Hepatocyte (in vitro differentiated cells): ENCODE measurements around the gene FRS2. TPM values are rescaled to one million over a fixed set of nuclear protein-coding genes. Genes with fewer than 3 reads are reported as not detected.
A peak's percentile ranks its signal among the peaks of the same experiment; 100 is the strongest.

Source experiments
- DNase-seq: peaks from one replicate; pipeline ENCODE4 v3.0.0-alpha.2; 2016; ENCODE audit warnings: low spot score
- H2AFZ ChIP-seq: fragments of 200-600 bp; sonication (generic); 2 replicates; pipeline ENCODE4 v1.6.0; 2016; ENCODE audit warnings: antibody characterized with exemption, mild to moderate bottlenecking
- H3K27ac ChIP-seq: fragments of 200-600 bp; sonication (generic); 2 replicates; pipeline ENCODE4 v1.5.1; 2016; ENCODE audit warnings: mild to moderate bottlenecking
- H3K27me3 ChIP-seq: fragments of 200-600 bp; sonication (generic); 2 replicates; pipeline ENCODE4 v1.6.1; 2016
- H3K36me3 ChIP-seq: fragments of 200-600 bp; sonication (generic); replicated peaks from 2 replicates; pipeline ENCODE4 v1.5.1; 2016; ENCODE audit warnings: low read depth; ENCODE audit not compliant: insufficient read depth
- H3K4me1 ChIP-seq: fragments of 200-600 bp; sonication (generic); 2 replicates; pipeline ENCODE4 v1.5.1; 2016; ENCODE audit warnings: mild to moderate bottlenecking, moderate library complexity; ENCODE audit not compliant: insufficient read depth
- H3K4me2 ChIP-seq: fragments of 200-600 bp; sonication (generic); 2 replicates; pipeline ENCODE4 v1.6.0; 2016
- H3K4me3 ChIP-seq: fragments of 200-600 bp; sonication (generic); 2 replicates; pipeline ENCODE4 v1.5.1; 2016; ENCODE audit warnings: mild to moderate bottlenecking
- H3K79me2 ChIP-seq: fragments of 200-600 bp; sonication (generic); 2 replicates; pipeline ENCODE4 v1.6.0; 2017; ENCODE audit warnings: mild to moderate bottlenecking
- H3K9me2 ChIP-seq: fragments of 200-600 bp; sonication (generic); replicated peaks from 2 replicates; pipeline ENCODE4 v1.6.0; 2017; ENCODE audit warnings: mild to moderate bottlenecking; ENCODE audit not compliant: insufficient read depth
- H3K9me3 ChIP-seq: fragments of 200-600 bp; sonication (generic); 2 replicates; pipeline ENCODE4 v1.5.1; 2016; ENCODE audit warnings: low read depth, mild to moderate bottlenecking
- H4K20me1 ChIP-seq: fragments of 200-600 bp; sonication (generic); 2 replicates; pipeline ENCODE4 v1.6.0; 2016; ENCODE audit warnings: mild to moderate bottlenecking; ENCODE audit not compliant: insufficient read depth, poor library complexity, severe bottlenecking
- CTCF ChIP-seq: fragments of 200-600 bp; sonication (generic); IDR thresholded peaks from 2 replicates; pipeline ENCODE4 v1.5.1; 2016; ENCODE audit warnings: antibody characterized with exemption, mild to moderate bottlenecking; ENCODE audit not compliant: poor library complexity
- EZH2 ChIP-seq: fragments of 200-600 bp; sonication (generic); IDR thresholded peaks from 2 replicates; pipeline ENCODE4 v1.6.1; 2016; ENCODE audit warnings: antibody characterized with exemption, mild to moderate bottlenecking, borderline replicate concordance
- EZH2phosphoT487 ChIP-seq: fragments of 200-600 bp; sonication (generic); IDR thresholded peaks from one replicate; pipeline ENCODE4 v1.6.1; 2018; ENCODE audit warnings: antibody characterized with exemption, mild to moderate bottlenecking, low read depth, moderate library complexity; ENCODE audit not compliant: unreplicated experiment, severe bottlenecking
- WGBS: methylation state at CpG from one replicate; pipeline ENCODE4 v1.1.6; 2016; ENCODE audit warnings: low lambda C conversion rate; ENCODE audit errors: missing lambda C conversion rate; 5-methylcytosine and 5-hydroxymethylcytosine counted together
- polyA plus RNA-seq: library from polyadenylated mRNA; unstranded; fragments of >200 nt; fragmentation: Nextera tagmentation; extraction: Ambion mirVana; gene quantifications from 2 replicates; pipeline ENCODE4 v1.2.1, GENCODE V29; 2016
- total RNA-seq: library from RNA; depleted of rRNA; stranded (reverse); fragments of >200 nt; gene quantifications from 2 replicates; pipeline ENCODE4 v1.2.3, GENCODE V29; 2014

The FRS2 gene, protein sequence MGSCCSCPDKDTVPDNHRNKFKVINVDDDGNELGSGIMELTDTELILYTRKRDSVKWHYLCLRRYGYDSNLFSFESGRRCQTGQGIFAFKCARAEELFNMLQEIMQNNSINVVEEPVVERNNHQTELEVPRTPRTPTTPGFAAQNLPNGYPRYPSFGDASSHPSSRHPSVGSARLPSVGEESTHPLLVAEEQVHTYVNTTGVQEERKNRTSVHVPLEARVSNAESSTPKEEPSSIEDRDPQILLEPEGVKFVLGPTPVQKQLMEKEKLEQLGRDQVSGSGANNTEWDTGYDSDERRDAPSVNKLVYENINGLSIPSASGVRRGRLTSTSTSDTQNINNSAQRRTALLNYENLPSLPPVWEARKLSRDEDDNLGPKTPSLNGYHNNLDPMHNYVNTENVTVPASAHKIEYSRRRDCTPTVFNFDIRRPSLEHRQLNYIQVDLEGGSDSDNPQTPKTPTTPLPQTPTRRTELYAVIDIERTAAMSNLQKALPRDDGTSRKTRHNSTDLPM
- 51.0 and 76.4 TPM in 2 replicates for total RNA-seq
- polyA plus RNA-seq, result 14.7 and 17.3 TPM in 2 replicates

- Histone ChIP-seq H3K9me2 (no peaks in the 10 kb centered on the region), H3K4me1 (peaks cover 19% of the 10 kb centered on the region), H3K4me2 (peak within 1 kb of the TSS; percentile 74), H3K27ac (peak within 1 kb of the TSS; percentile 99), H3K36me3 (no peaks in the 10 kb centered on the region), H4K20me1 (peaks cover 36% of the 10 kb centered on the region), H2AFZ (peak within 1 kb of the TSS; percentile 77), H3K27me3 (no peaks in the 10 kb centered on the region), H3K79me2 (peaks cover 51% of the 10 kb centered on the region), H3K9me3 (no peaks in the 10 kb centered on the region), H3K4me3 (peak within 1 kb of the TSS; percentile 93)
- peak; percentile 94 for DNase-seq
- under 1% methylated on average over 49 of the region's 68 CpGs for WGBS
- TF ChIP-seq EZH2 (no peak), CTCF (peak; percentile 47), EZH2phosphoT487 (no peak)
Observed at GRCh38 chr12:69470189-69471075, at the start of gene FRS2. Gene FRS2, plus strand, starts transcription at chr12:69470388. Its CDS starts 98,643 bp downstream, at chr12:69569031.

- no peaks in the 10 kb centered on the region for H4K20me1 ChIP-seq
- peaks cover 16% of the 10 kb centered on the region for H3K4me1 ChIP-seq
- no peak for TF ChIP-seq EZH2phosphoT487
- no peak for TF ChIP-seq CTCF
- TF ChIP-seq EZH2, result no peak
- H3K4me2 ChIP-seq, result no peak overlapping the region
- H3K9me3 ChIP-seq, result no peaks in the 10 kb centered on the region
- no peaks in the 10 kb centered on the region for H3K27me3 ChIP-seq
- no peak overlapping the region for H3K27ac ChIP-seq
- H3K4me3 ChIP-seq, result no peak overlapping the region
- no peaks in the 10 kb centered on the region for H3K36me3 ChIP-seq
- H3K9me2 ChIP-seq, result no peaks in the 10 kb centered on the region
- no peaks in the 10 kb centered on the region for H3K79me2 ChIP-seq
- H2AFZ ChIP-seq, result no peak overlapping the region
- WGBS, result 94% methylated on average over 3 of the region's 3 CpGs
- DNase-seq, result no peak
Observed at GRCh38 chr12:69421548-69421947, 48.6 kb upstream of the FRS2 start.

- Histone ChIP-seq H3K79me2 (no peaks in the 10 kb centered on the region), H3K27me3 (no peaks in the 10 kb centered on the region), H3K27ac (no peak overlapping the region), H2AFZ (no peak overlapping the region), H3K4me1 (peaks cover 5% of the 10 kb centered on the region), H3K9me2 (no peaks in the 10 kb centered on the region), H3K36me3 (no peaks in the 10 kb centered on the region), H3K4me2 (no peak overlapping the region), H3K4me3 (no peak overlapping the region), H4K20me1 (no peaks in the 10 kb centered on the region), H3K9me3 (no peaks in the 10 kb centered on the region)
- no peak for DNase-seq
- TF ChIP-seq EZH2phosphoT487 (no peak), EZH2 (no peak), CTCF (no peak)
- WGBS, result 73% methylated on average over 5 of the region's 5 CpGs
Observed at GRCh38 chr12:69423037-69423905, 46.9 kb upstream of the FRS2 start.
